GM13976 (cell line): Measurements from ENCODE around the gene NUDT17.

ENCODE experiments used
- DNase-seq: peaks from one replicate; pipeline ENCODE4 v3.0.0; 2012; ENCODE audit warnings: low spot score
- in situ Hi-C: fragments of 300-500 bp; cut with MboI; formaldehyde crosslinking; loops from one replicate; pipeline ENCODE4 v1.12.0; 2022; ENCODE audit warnings: low sequenced_read_pairs, mixed read lengths, inconsistent platforms; ENCODE audit not compliant: unreplicated experiment
- TF ChIP-seq, protein P1 (sequence below): IDR thresholded peaks from 2 replicates; pipeline ENCODE4 v1.5.1; 2012; ENCODE audit warnings: borderline replicate concordance, mild to moderate bottlenecking; ENCODE audit not compliant: insufficient read depth; ENCODE audit errors: extremely low read depth, missing control alignments, control extremely low read depth

The NUDT17 gene

GRCh38 chr1:145889722-145890121 lies 44.3 kb downstream of the NUDT17 start:
- in situ Hi-C loops: loop anchor here (10.0 kb wide), 1 partner anchor 115 kb away; no protein-coding TSS in a partner anchor
- TF ChIP-seq, protein P1, sequence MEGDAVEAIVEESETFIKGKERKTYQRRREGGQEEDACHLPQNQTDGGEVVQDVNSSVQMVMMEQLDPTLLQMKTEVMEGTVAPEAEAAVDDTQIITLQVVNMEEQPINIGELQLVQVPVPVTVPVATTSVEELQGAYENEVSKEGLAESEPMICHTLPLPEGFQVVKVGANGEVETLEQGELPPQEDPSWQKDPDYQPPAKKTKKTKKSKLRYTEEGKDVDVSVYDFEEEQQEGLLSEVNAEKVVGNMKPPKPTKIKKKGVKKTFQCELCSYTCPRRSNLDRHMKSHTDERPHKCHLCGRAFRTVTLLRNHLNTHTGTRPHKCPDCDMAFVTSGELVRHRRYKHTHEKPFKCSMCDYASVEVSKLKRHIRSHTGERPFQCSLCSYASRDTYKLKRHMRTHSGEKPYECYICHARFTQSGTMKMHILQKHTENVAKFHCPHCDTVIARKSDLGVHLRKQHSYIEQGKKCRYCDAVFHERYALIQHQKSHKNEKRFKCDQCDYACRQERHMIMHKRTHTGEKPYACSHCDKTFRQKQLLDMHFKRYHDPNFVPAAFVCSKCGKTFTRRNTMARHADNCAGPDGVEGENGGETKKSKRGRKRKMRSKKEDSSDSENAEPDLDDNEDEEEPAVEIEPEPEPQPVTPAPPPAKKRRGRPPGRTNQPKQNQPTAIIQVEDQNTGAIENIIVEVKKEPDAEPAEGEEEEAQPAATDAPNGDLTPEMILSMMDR: no peak
- DNase-seq: no peak

DNA sequence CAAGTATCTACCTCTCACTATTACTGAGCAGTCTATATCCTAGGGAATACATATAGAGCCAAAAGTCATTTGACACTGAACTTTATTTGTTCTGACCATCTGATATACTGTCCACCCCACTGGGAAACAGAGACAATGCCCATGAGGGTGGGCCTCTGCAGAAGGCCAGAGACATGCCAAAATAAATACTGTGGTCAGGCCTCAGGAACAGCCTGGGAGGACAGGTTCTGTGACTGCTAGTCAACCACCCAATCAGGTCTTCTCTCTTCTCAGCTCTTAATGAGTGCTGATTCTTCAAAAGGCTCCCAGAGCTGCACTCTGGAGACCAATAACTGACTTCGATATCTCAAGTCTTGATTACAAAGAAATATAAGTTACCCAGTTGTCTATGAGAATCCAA lies 45.7 kb downstream of the NUDT17 start:
- in situ Hi-C loops: loop anchor here (10.0 kb wide), 1 partner anchor 114 kb away; no protein-coding TSS in a partner anchor
- no peak for DNase-seq
- TF ChIP-seq, protein P1: no peak

DNA sequence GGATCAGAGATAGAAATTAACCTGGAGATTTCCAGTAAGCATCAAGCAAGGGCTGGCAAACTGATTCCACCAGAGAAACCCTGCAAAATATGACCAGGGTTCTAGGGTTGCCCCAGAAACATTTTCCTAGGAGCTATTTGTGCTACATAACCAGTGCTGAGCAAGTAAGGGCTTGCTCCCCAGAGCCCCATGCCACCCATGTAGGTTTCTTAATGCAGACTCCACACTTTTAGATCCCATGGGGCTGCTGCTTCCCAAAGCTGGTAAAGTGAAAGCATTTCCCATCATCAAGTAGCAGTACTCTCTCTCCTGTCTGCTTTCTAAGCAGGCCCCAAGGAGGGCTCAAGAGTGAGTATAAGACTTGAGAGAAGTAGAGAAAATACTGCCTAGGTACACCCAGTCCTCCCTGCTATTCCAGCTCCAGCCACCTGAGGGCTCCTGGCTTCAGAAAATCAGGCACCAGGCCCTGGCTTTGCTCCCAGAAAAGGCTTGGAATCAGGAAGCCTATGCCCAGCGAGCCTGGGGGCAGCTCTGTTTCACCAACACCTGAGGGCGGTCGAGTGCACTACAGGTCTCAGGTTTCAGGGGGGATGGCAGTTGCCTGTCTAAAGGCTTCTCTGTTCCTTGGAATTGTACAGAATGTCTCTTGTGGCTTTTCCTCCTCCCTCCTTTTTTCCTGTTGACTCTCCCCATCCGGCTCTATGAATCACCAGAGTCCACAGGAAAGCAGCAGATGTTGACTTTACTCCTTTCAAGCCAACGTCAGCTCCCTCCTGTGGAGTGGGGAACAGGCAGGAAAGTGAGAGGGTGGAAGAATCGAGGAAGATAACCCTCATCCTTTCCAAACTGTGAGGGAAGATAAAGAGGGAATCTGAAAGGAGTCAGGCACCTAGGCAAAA lies 46.4 kb downstream of the NUDT17 start:
- in situ Hi-C loops: loop anchor here (10.0 kb wide), 1 partner anchor 113 kb away; no protein-coding TSS in a partner anchor
- TF ChIP-seq, protein P1: peak; percentile 85
- DNase-seq: peak; percentile 75

- TF ChIP-seq, protein P1: no peak
- DNase-seq: no peak
- in situ Hi-C loops: loop anchor here (10.0 kb wide), 1 partner anchor 112 kb away; no protein-coding TSS in a partner anchor
Measured at GRCh38 chr1:145892486-145893087, 47.2 kb downstream of the NUDT17 start.

- in situ Hi-C loops: loop anchor here (10.0 kb wide), 1 partner anchor 111 kb away; no protein-coding TSS in a partner anchor
- no peak for DNase-seq
- TF ChIP-seq, protein P1: no peak
Measured at GRCh38 chr1:145893306-145894055, 48.1 kb downstream of the NUDT17 start.

DNA sequence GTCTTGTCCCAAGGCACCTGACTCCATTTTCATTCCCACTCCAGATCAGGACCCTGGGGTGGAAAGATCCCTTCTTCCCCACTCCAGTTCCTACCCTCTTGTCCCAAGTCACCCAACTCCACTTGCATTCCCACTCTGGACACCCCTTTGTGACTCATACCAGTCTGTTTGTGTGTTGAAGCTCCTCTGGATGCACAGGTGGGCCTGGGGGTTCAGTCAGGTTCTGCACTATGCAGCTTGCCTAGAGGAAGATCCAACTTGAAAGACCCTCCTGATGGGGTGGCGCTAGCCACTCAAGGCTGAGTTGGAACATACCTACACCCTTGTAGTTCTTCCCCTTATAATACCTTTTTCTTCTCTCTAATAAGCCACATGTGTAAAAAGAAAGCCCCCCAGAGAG lies 50.0 kb downstream of the NUDT17 start:
- in situ Hi-C loops: loop anchor here (10.0 kb wide), 1 partner anchor 109 kb away; no protein-coding TSS in a partner anchor

More for the DNA sequence above, 50.0 kb downstream of the NUDT17 start:
- TF ChIP-seq, protein P1: no peak
- DNase-seq: no peak
